ENCODE results near the gene HAND1. TPM values are rescaled to one million over a fixed set of nuclear protein-coding genes. Genes with fewer than 3 reads are reported as not detected.

HAND1 gene
- total RNA-seq, 4 donors from 2014 or later: not detected

GRCh38 chr5:154484393-154485095 lies 6.5 kb upstream of the HAND1 start:
- H3K36me3 ChIP-seq: no peaks in the 10 kb centered on the region
- peaks cover 9 to 100% of the 10 kb centered on the region in 2 donors for H3K27me3 ChIP-seq
- H3K4me1 ChIP-seq: peaks cover 0 to 37% (median 12%) of the 10 kb centered on the region in 4 donors
- H3K9me3 ChIP-seq: no peaks in the 10 kb centered on the region
- H3K27ac ChIP-seq: no peak overlapping the region
- no peak for TF ChIP-seq POLR2A (IDR thresholded peaks at IDR 0.05)
- no peak for TF ChIP-seq EP300 (IDR thresholded peaks at IDR 0.05)
- TF ChIP-seq CTCF (IDR thresholded peaks at IDR 0.05): no peak
- no peak overlapping the region for H3K4me3 ChIP-seq
- WGBS, 2 donors: 5% methylated on average over 15 of the region's 15 CpGs
- DNase-seq (ENCODE audit: low spot score in 2 of 2): no peak

GRCh38 chr5:154483654-154484392 lies 5.8 kb upstream of the HAND1 start:
- Histone ChIP-seq H3K4me3 (no peak overlapping the region), H3K4me1 (peaks cover 0 to 45% (median 17%) of the 10 kb centered on the region in 4 donors), H3K9me3 (no peaks in the 10 kb centered on the region), H3K27ac (no peak overlapping the region), H3K36me3 (no peaks in the 10 kb centered on the region), H3K27me3 (peaks cover 9 to 100% of the 10 kb centered on the region in 2 donors)
- DNase-seq (ENCODE audit: low spot score in 2 of 2): no peak
- 7% methylated on average over 34 of the region's 34 CpGs for WGBS, 2 donors
- no peak for TF ChIP-seq CTCF (IDR thresholded peaks at IDR 0.05)

GRCh38 chr5:154482528-154483449 lies 4.8 kb upstream of the HAND1 start:
- 7 to 11% methylated on average over 34 to 46 of the region's 49 CpGs for WGBS, 2 donors
- H3K27ac ChIP-seq: no peak overlapping the region
- H3K36me3 ChIP-seq: no peaks in the 10 kb centered on the region
- H3K4me3 ChIP-seq: no peak overlapping the region
- no peaks in the 10 kb centered on the region for H3K9me3 ChIP-seq
- TF ChIP-seq EP300 (IDR thresholded peaks at IDR 0.05) (no peak), POLR2A (IDR thresholded peaks at IDR 0.05) (no peak), CTCF (IDR thresholded peaks at IDR 0.05) (no peak)
- H3K27me3 ChIP-seq: peaks cover 9 to 100% of the 10 kb centered on the region in 2 donors
- peaks cover 0 to 55% (median 27%) of the 10 kb centered on the region in 4 donors for H3K4me1 ChIP-seq
- no peak for DNase-seq (ENCODE audit: low spot score in 2 of 2)

GRCh38 chr5:154481584-154482381 lies 3.8 kb upstream of the HAND1 start:
- Histone ChIP-seq H3K36me3 (no peaks in the 10 kb centered on the region), H3K9me3 (no peaks in the 10 kb centered on the region), H3K27me3 (peaks cover 9 to 100% of the 10 kb centered on the region in 2 donors), H3K4me1 (peaks cover 0 to 65% (median 37%) of the 10 kb centered on the region in 4 donors), H3K4me3 (no peak overlapping the region), H3K27ac (no peak overlapping the region)
- no peak for DNase-seq (ENCODE audit: low spot score in 2 of 2)
- TF ChIP-seq EP300 (IDR thresholded peaks at IDR 0.05) (no peak), POLR2A (IDR thresholded peaks at IDR 0.05) (no peak), CTCF (IDR thresholded peaks at IDR 0.05) (no peak)
- 23 to 24% methylated on average over 11 of the region's 11 CpGs for WGBS, 2 donors
